Measurements from ENCODE around the gene CARS2.

Gene CARS2

GRCh38 chr13:110715395-110716246 lies 9.7 kb upstream of the CARS2 start:
- no peak overlapping the region for H2BK12ac ChIP-seq (ENCODE audit: low read length)
- peaks cover 28% of the 10 kb centered on the region for H3K79me1 ChIP-seq (ENCODE audit: low read length)
- no peaks in the 10 kb centered on the region for H3K27me3 ChIP-seq (ENCODE audit: insufficient read depth, low read length)
- peak overlapping the region; percentile 77 for H3K9ac ChIP-seq (ENCODE audit: low read length)
- H3K4me2 ChIP-seq (ENCODE audit: low read length): peak overlapping the region; percentile 88
- H4K91ac ChIP-seq (ENCODE audit: low read depth, low read length): peak overlapping the region; percentile 55
- WGBS (ENCODE audit: extremely low coverage, insufficient coverage, insufficient read length): no CpG with 5 or more reads among the region's 74 CpGs
- peaks cover 8 to 10% of the 10 kb centered on the region in 2 experiments for H3K36me3 ChIP-seq (ENCODE audit: control insufficient read depth in 1 of 2, insufficient read depth in 2 of 2, low read length in 2 of 2)
- H3K4me1 ChIP-seq (ENCODE audit: control insufficient read depth in 1 of 2, insufficient read depth in 2 of 2, low read length in 2 of 2): peaks cover 0 to 4% of the 10 kb centered on the region in 2 experiments
- peak overlapping the region; percentile 58 for H3K27ac ChIP-seq (ENCODE audit: low read depth, low read length)
- H3K4ac ChIP-seq (ENCODE audit: low read depth, low read length): peak overlapping the region; percentile 96
- peak overlapping the region; percentile 63 for H2BK120ac ChIP-seq (ENCODE audit: insufficient read depth, low read length, poor library complexity)
- DNase-seq: peak; percentile 99
- H3K79me2 ChIP-seq (ENCODE audit: control insufficient read depth, insufficient read depth, low read length, poor library complexity): peaks cover 33% of the 10 kb centered on the region
- H3K4me3 ChIP-seq (ENCODE audit: low read depth, low read length): peak overlapping the region; percentile 98
- H3K9me3 ChIP-seq (ENCODE audit: insufficient read depth, low read depth, low read length): no peaks in the 10 kb centered on the region
- H3K14ac ChIP-seq (ENCODE audit: low read length): peak overlapping the region; percentile 92
- peak overlapping the region; percentile 54 for H4K12ac ChIP-seq (ENCODE audit: low read depth, low read length)
- peak overlapping the region; percentile 17 for H4K8ac ChIP-seq (ENCODE audit: low read depth, low read length)
- no peak overlapping the region for H2AK5ac ChIP-seq (ENCODE audit: low read length)
- peak overlapping the region; percentile 71 for H2BK5ac ChIP-seq (ENCODE audit: low read depth, low read length, poor library complexity)
- H3K23ac ChIP-seq (ENCODE audit: low read length): no peak overlapping the region
- H2AFZ ChIP-seq (ENCODE audit: insufficient read depth, low read length, poor library complexity): peak overlapping the region; percentile 79
- H3K18ac ChIP-seq (ENCODE audit: low read length): peak overlapping the region; percentile 76

DNA sequence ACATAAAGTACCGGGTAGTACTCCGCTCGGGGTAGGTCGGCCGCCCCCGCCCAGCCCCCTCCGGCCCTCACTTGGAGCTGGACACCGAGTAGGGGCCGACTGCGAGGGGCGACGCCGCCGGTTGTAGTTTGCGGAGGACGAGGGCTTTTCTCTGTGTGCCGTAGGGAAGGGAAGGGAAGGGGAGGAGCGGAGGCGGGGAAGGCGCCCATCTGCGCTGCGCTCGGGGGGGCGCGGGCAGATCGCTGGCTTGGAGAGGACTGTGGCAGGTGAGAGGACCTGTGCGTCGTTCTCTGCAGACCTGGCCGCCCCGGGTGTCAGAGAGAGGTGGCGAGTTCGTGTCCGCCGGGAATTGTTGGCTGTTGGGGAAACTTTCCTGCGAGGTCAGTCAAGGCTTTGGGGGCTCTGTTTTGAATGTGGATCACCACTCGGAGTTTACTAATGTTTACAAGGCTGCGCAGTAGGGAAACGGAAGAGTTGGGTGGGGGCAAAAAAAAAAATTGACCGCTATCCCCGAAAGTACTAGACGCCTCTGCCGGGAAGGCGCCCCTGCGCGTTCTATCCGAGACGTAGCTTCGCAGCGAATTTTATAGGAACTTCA lies 9.0 kb upstream of the CARS2 start:
- H3K27ac ChIP-seq (ENCODE audit: low read depth, low read length): peak overlapping the region; percentile 84
- H3K9ac ChIP-seq (ENCODE audit: low read length): peak overlapping the region; percentile 74
- H3K27me3 ChIP-seq (ENCODE audit: insufficient read depth, low read length): no peaks in the 10 kb centered on the region
- no peak overlapping the region for H3K23ac ChIP-seq (ENCODE audit: low read length)
- H2BK12ac ChIP-seq (ENCODE audit: low read length): peak overlapping the region; percentile 27
- H3K9me3 ChIP-seq (ENCODE audit: insufficient read depth, low read depth, low read length): no peaks in the 10 kb centered on the region
- peaks cover 0 to 4% of the 10 kb centered on the region in 2 experiments for H3K4me1 ChIP-seq (ENCODE audit: control insufficient read depth in 1 of 2, insufficient read depth in 2 of 2, low read length in 2 of 2)
- H2AFZ ChIP-seq (ENCODE audit: insufficient read depth, low read length, poor library complexity): peak overlapping the region; percentile 17
- H2BK5ac ChIP-seq (ENCODE audit: low read depth, low read length, poor library complexity): peak overlapping the region; percentile 67
- H3K36me3 ChIP-seq (ENCODE audit: control insufficient read depth in 1 of 2, insufficient read depth in 2 of 2, low read length in 2 of 2): peaks cover 8 to 10% of the 10 kb centered on the region in 2 experiments
- H3K4me2 ChIP-seq (ENCODE audit: low read length): peak overlapping the region; percentile 85
- H3K79me2 ChIP-seq (ENCODE audit: control insufficient read depth, insufficient read depth, low read length, poor library complexity): peaks cover 33% of the 10 kb centered on the region
- H3K4me3 ChIP-seq (ENCODE audit: low read depth, low read length): peak overlapping the region; percentile 85
- peak overlapping the region; percentile 76 for H4K91ac ChIP-seq (ENCODE audit: low read depth, low read length)
- peak overlapping the region; percentile 64 for H2BK120ac ChIP-seq (ENCODE audit: insufficient read depth, low read length, poor library complexity)
- peak overlapping the region; percentile 80 for H3K14ac ChIP-seq (ENCODE audit: low read length)
- H3K18ac ChIP-seq (ENCODE audit: low read length): peak overlapping the region; percentile 86
- H2AK5ac ChIP-seq (ENCODE audit: low read length): peak overlapping the region; percentile 13
- peak; percentile 73 to 76 for DNase-seq
- peak overlapping the region; percentile 45 for H4K12ac ChIP-seq (ENCODE audit: low read depth, low read length)
- H3K4ac ChIP-seq (ENCODE audit: low read depth, low read length): peak overlapping the region; percentile 86
- WGBS (ENCODE audit: extremely low coverage, insufficient coverage, insufficient read length): no CpG with 5 or more reads among the region's 49 CpGs
- H4K8ac ChIP-seq (ENCODE audit: low read depth, low read length): peak overlapping the region; percentile 79
- H3K79me1 ChIP-seq (ENCODE audit: low read length): peaks cover 28% of the 10 kb centered on the region

DNA sequence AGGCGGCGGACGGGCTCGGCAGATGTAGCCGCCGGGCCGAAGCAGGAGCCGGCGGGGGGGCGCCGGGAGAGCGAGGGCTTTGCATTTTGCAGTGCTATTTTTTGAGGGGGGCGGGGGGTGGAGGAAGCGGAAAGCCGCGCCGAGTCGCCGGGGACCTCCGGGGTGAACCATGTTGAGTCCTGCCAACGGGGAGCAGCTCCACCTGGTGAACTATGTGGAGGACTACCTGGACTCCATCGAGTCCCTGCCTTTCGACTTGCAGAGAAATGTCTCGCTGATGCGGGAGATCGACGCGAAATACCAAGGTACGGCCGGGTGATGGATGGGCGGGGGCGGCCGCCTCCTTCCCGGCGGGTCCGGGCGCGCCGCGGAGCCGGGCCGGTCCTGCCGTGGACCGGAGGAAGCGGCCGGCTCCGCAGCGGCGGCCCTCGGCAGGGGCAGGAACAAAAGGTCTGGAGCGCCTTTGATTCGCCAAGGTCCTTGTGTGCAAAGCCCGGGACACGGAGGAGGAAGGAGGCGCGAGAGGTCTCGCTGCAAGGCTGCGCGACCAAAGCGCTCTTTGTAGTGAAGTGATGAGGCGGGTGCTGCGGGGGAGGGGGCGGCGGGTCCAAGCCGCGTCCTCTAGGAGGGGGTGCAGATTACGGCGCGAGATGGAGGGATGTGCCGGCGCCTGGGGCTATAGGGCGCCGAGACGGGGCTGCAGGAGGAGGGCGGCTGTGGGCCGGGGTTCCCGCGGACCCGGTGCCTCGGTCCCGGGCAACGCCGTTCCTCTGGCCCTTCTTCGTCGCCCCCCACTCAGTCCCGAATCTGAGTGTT lies 8.3 kb upstream of the CARS2 start:
- Histone ChIP-seq H2AK5ac (ENCODE audit: low read length) (peak overlapping the region; percentile 68), H3K23ac (ENCODE audit: low read length) (no peak overlapping the region), H3K18ac (ENCODE audit: low read length) (peak overlapping the region; percentile 89), H3K27ac (ENCODE audit: low read depth, low read length) (peak overlapping the region; percentile 84), H3K79me1 (ENCODE audit: low read length) (peaks cover 28% of the 10 kb centered on the region), H2BK120ac (ENCODE audit: insufficient read depth, low read length, poor library complexity) (peak overlapping the region; percentile 41), H3K36me3 (ENCODE audit: control insufficient read depth in 1 of 2, insufficient read depth in 2 of 2, low read length in 2 of 2) (peaks cover 3 to 4% of the 10 kb centered on the region in 2 experiments), H3K4me2 (ENCODE audit: low read length) (peak overlapping the region; percentile 85), H3K4me3 (ENCODE audit: low read depth, low read length) (peak overlapping the region; percentile 85), H3K4me1 (ENCODE audit: control insufficient read depth in 1 of 2, insufficient read depth in 2 of 2, low read length in 2 of 2) (peaks cover 0 to 4% of the 10 kb centered on the region in 2 experiments), H3K14ac (ENCODE audit: low read length) (peak overlapping the region; percentile 97), H3K9me3 (ENCODE audit: insufficient read depth, low read depth, low read length) (no peaks in the 10 kb centered on the region), H3K4ac (ENCODE audit: low read depth, low read length) (peak overlapping the region; percentile 86), H4K91ac (ENCODE audit: low read depth, low read length) (peak overlapping the region; percentile 63), H2BK12ac (ENCODE audit: low read length) (no peak overlapping the region), H3K9ac (ENCODE audit: low read length) (peak overlapping the region; percentile 83), H4K12ac (ENCODE audit: low read depth, low read length) (no peak overlapping the region), H3K27me3 (ENCODE audit: insufficient read depth, low read length) (no peaks in the 10 kb centered on the region), H2AFZ (ENCODE audit: insufficient read depth, low read length, poor library complexity) (peak overlapping the region; percentile 56), H4K8ac (ENCODE audit: low read depth, low read length) (peak overlapping the region; percentile 83), H3K79me2 (ENCODE audit: control insufficient read depth, insufficient read depth, low read length, poor library complexity) (peaks cover 33% of the 10 kb centered on the region), H2BK5ac (ENCODE audit: low read depth, low read length, poor library complexity) (peak overlapping the region; percentile 87)
- peak; percentile 56 to 73 for DNase-seq
- no CpG with 5 or more reads among the region's 86 CpGs for WGBS (ENCODE audit: extremely low coverage, insufficient coverage, insufficient read length)

DNA sequence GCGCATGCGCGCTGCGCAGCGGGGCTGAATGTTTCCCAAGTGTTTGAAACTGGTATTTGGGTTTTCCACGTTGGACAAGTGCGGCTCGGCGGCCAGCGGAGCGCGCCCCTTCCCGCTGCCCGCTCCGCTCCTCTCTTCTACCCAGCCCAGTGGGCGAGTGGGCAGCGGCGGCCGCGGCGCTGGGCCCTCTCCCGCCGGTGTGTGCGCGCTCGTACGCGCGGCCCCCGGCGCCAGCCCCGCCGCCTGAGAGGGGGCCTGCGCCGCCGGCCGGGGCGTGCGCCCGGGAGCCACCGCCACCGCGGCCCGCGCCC lies 7.7 kb upstream of the CARS2 start, which contains the start of gene ING1:
TSS of gene ING1 (plus strand) at position 59 of the 311 bp plus-strand sequence. CDS start 450 bp downstream, outside the sequence.
- peak within 1 kb of the TSS; percentile 89 for H3K4me3 ChIP-seq (ENCODE audit: low read depth, low read length)
- peak within 1 kb of the TSS; percentile 100 for H3K9ac ChIP-seq (ENCODE audit: low read length)

More for the DNA sequence above, 7.7 kb upstream of the CARS2 start, which contains the start of gene ING1:
- Histone ChIP-seq H3K9me3 (ENCODE audit: insufficient read depth, low read depth, low read length) (no peaks in the 10 kb centered on the region), H3K4ac (ENCODE audit: low read depth, low read length) (peak within 1 kb of the TSS; percentile 88), H3K4me1 (ENCODE audit: control insufficient read depth in 1 of 2, insufficient read depth in 2 of 2, low read length in 2 of 2) (peaks cover 0 to 4% of the 10 kb centered on the region in 2 experiments), H3K4me2 (ENCODE audit: low read length) (peak within 1 kb of the TSS; percentile 99), H4K12ac (ENCODE audit: low read depth, low read length) (peak within 1 kb of the TSS; percentile 95), H3K27me3 (ENCODE audit: insufficient read depth, low read length) (no peaks in the 10 kb centered on the region), H2AFZ (ENCODE audit: insufficient read depth, low read length, poor library complexity) (peak within 1 kb of the TSS; percentile 96), H3K18ac (ENCODE audit: low read length) (peak within 1 kb of the TSS; percentile 99), H3K79me1 (ENCODE audit: low read length) (peaks cover 28% of the 10 kb centered on the region), H3K36me3 (ENCODE audit: control insufficient read depth in 1 of 2, insufficient read depth in 2 of 2, low read length in 2 of 2) (no peaks in the 10 kb centered on the region), H3K14ac (ENCODE audit: low read length) (peak within 1 kb of the TSS; percentile 99), H2BK120ac (ENCODE audit: insufficient read depth, low read length, poor library complexity) (peak within 1 kb of the TSS; percentile 98), H2AK5ac (ENCODE audit: low read length) (peak within 1 kb of the TSS; percentile 99), H2BK12ac (ENCODE audit: low read length) (peak within 1 kb of the TSS; percentile 66), H2BK5ac (ENCODE audit: low read depth, low read length, poor library complexity) (peak within 1 kb of the TSS; percentile 98), H4K91ac (ENCODE audit: low read depth, low read length) (peak within 1 kb of the TSS; percentile 99), H3K79me2 (ENCODE audit: control insufficient read depth, insufficient read depth, low read length, poor library complexity) (peaks cover 30% of the 10 kb centered on the region), H3K27ac (ENCODE audit: low read depth, low read length) (peak within 1 kb of the TSS; percentile 99), H3K23ac (ENCODE audit: low read length) (peak within 1 kb of the TSS; percentile 47), H4K8ac (ENCODE audit: low read depth, low read length) (peak within 1 kb of the TSS; percentile 95)
- DNase-seq: no peak
- no CpG with 5 or more reads among the region's 45 CpGs for WGBS (ENCODE audit: extremely low coverage, insufficient coverage, insufficient read length)

Measured in trophoblast cell (in vitro differentiated cells and primary cell).